Measurements from ENCODE around the gene PPP2R1B.

The PPP2R1B gene

GRCh38 chr11:111727431-111727830 is 38.8 kb downstream of the PPP2R1B start:
- Histone ChIP-seq H3K4ac (ENCODE audit: low read depth in 1 of 2, low read length in 2 of 2) (no peak overlapping the region), H2AK5ac (ENCODE audit: low read length, severe bottlenecking) (no peak overlapping the region), H3K36me3 (ENCODE audit: control insufficient read depth in 1 of 2, insufficient read depth in 2 of 2, low read depth in 1 of 2, low read length in 2 of 2) (peaks cover 49 to 56% of the 10 kb centered on the region in 2 experiments), H3K4me1 (ENCODE audit: control insufficient read depth, insufficient read depth, low read depth, low read length) (peaks cover 15% of the 10 kb centered on the region), H3K18ac (ENCODE audit: low read depth in 1 of 2, low read length in 2 of 2) (no peak overlapping the region), H2AFZ (ENCODE audit: low read depth, low read length) (no peak overlapping the region), H2BK12ac (ENCODE audit: low read length in 2 of 2) (no peak overlapping the region), H3K79me1 (replicated peaks; ENCODE audit: low read length, poor library complexity, severe bottlenecking) (peaks cover 19% of the 10 kb centered on the region), H3K9me3 (ENCODE audit: control insufficient read depth, low read length) (no peaks in the 10 kb centered on the region), H4K91ac (ENCODE audit: low read length) (no peak overlapping the region), H3K4me3 (ENCODE audit: insufficient read depth in 1 of 2, low read depth in 1 of 2, low read length in 2 of 2) (no peak overlapping the region), H3K4me2 (ENCODE audit: low read length, poor library complexity, severe bottlenecking) (no peak overlapping the region), H4K8ac (ENCODE audit: low read length) (no peak overlapping the region), H3K14ac (ENCODE audit: low read length in 2 of 2) (no peak overlapping the region), H3K27me3 (ENCODE audit: control insufficient read depth in 1 of 2, insufficient read depth in 1 of 2, low read length in 2 of 2) (no peaks in the 10 kb centered on the region), H2BK120ac (ENCODE audit: low read depth, low read length) (no peak overlapping the region), H3K9ac (ENCODE audit: low read length) (no peak overlapping the region), H2BK5ac (ENCODE audit: low read depth, low read length, poor library complexity, severe bottlenecking) (no peak overlapping the region), H3K23ac (ENCODE audit: low read length in 2 of 2) (no peak overlapping the region), H2BK15ac (ENCODE audit: low read depth, poor library complexity, severe bottlenecking) (no peak overlapping the region), H3K27ac (ENCODE audit: low read length, poor library complexity, severe bottlenecking) (no peak overlapping the region)
- DNase-seq, result no peak
- 95% methylated on average over 4 of the region's 7 CpGs for WGBS

- Histone ChIP-seq H3K14ac (ENCODE audit: low read length in 2 of 2) (no peak overlapping the region), H3K4me1 (ENCODE audit: control insufficient read depth, insufficient read depth, low read depth, low read length) (peaks cover 10% of the 10 kb centered on the region), H3K18ac (ENCODE audit: low read depth in 1 of 2, low read length in 2 of 2) (no peak overlapping the region), H3K36me3 (ENCODE audit: control insufficient read depth in 1 of 2, insufficient read depth in 2 of 2, low read depth in 1 of 2, low read length in 2 of 2) (peaks cover 55 to 68% of the 10 kb centered on the region in 2 experiments), H3K4me3 (ENCODE audit: insufficient read depth in 1 of 2, low read depth in 1 of 2, low read length in 2 of 2) (no peak overlapping the region), H3K27me3 (ENCODE audit: control insufficient read depth in 1 of 2, insufficient read depth in 1 of 2, low read length in 2 of 2) (no peaks in the 10 kb centered on the region), H3K4ac (ENCODE audit: low read depth in 1 of 2, low read length in 2 of 2) (no peak overlapping the region), H3K79me1 (replicated peaks; ENCODE audit: low read length, poor library complexity, severe bottlenecking) (peaks cover 21% of the 10 kb centered on the region), H4K91ac (ENCODE audit: low read length) (no peak overlapping the region), H3K23ac (ENCODE audit: low read length in 2 of 2) (no peak overlapping the region), H3K27ac (ENCODE audit: low read length, poor library complexity, severe bottlenecking) (no peak overlapping the region), H3K4me2 (ENCODE audit: low read length, poor library complexity, severe bottlenecking) (no peak overlapping the region), H2BK5ac (ENCODE audit: low read depth, low read length, poor library complexity, severe bottlenecking) (no peak overlapping the region), H2BK120ac (ENCODE audit: low read depth, low read length) (no peak overlapping the region), H2BK15ac (ENCODE audit: low read depth, poor library complexity, severe bottlenecking) (no peak overlapping the region), H4K8ac (ENCODE audit: low read length) (no peak overlapping the region), H3K9me3 (ENCODE audit: control insufficient read depth, low read length) (no peaks in the 10 kb centered on the region), H2AK5ac (ENCODE audit: low read length, severe bottlenecking) (no peak overlapping the region), H2AFZ (ENCODE audit: low read depth, low read length) (no peak overlapping the region), H2BK12ac (ENCODE audit: low read length in 2 of 2) (no peak overlapping the region), H3K9ac (ENCODE audit: low read length) (no peak overlapping the region)
- no peak for DNase-seq
- WGBS, result 100% methylated on average over 9 of the region's 9 CpGs
These were observed 39.9 kb downstream of the PPP2R1B start for GRCh38 chr11:111726301-111726713.

GRCh38 chr11:111725621-111726020 is 40.6 kb downstream of the PPP2R1B start:
- no peak for DNase-seq
- Histone ChIP-seq H3K23ac (ENCODE audit: low read length in 2 of 2) (no peak overlapping the region), H3K9ac (ENCODE audit: low read length) (no peak overlapping the region), H3K27me3 (ENCODE audit: control insufficient read depth in 1 of 2, insufficient read depth in 1 of 2, low read length in 2 of 2) (no peaks in the 10 kb centered on the region), H2BK15ac (ENCODE audit: low read depth, poor library complexity, severe bottlenecking) (no peak overlapping the region), H2AFZ (ENCODE audit: low read depth, low read length) (no peak overlapping the region), H3K4me3 (ENCODE audit: insufficient read depth in 1 of 2, low read depth in 1 of 2, low read length in 2 of 2) (no peak overlapping the region), H3K27ac (ENCODE audit: low read length, poor library complexity, severe bottlenecking) (no peak overlapping the region), H3K14ac (ENCODE audit: low read length in 2 of 2) (no peak overlapping the region), H2BK5ac (ENCODE audit: low read depth, low read length, poor library complexity, severe bottlenecking) (no peak overlapping the region), H2BK12ac (ENCODE audit: low read length in 2 of 2) (no peak overlapping the region), H2AK5ac (ENCODE audit: low read length, severe bottlenecking) (no peak overlapping the region), H2BK120ac (ENCODE audit: low read depth, low read length) (no peak overlapping the region), H4K8ac (ENCODE audit: low read length) (no peak overlapping the region), H3K4me1 (ENCODE audit: control insufficient read depth, insufficient read depth, low read depth, low read length) (peaks cover 5% of the 10 kb centered on the region), H4K91ac (ENCODE audit: low read length) (no peak overlapping the region), H3K36me3 (ENCODE audit: control insufficient read depth in 1 of 2, insufficient read depth in 2 of 2, low read depth in 1 of 2, low read length in 2 of 2) (peaks cover 56 to 74% of the 10 kb centered on the region in 2 experiments), H3K4me2 (ENCODE audit: low read length, poor library complexity, severe bottlenecking) (no peak overlapping the region), H3K18ac (ENCODE audit: low read depth in 1 of 2, low read length in 2 of 2) (no peak overlapping the region), H3K9me3 (ENCODE audit: control insufficient read depth, low read length) (no peaks in the 10 kb centered on the region), H3K79me1 (replicated peaks; ENCODE audit: low read length, poor library complexity, severe bottlenecking) (peaks cover 20% of the 10 kb centered on the region), H3K4ac (ENCODE audit: low read depth in 1 of 2, low read length in 2 of 2) (no peak overlapping the region)
- over 99% methylated on average over 9 of the region's 10 CpGs for WGBS

GRCh38 chr11:111724615-111725129 is 41.5 kb downstream of the PPP2R1B start:
- H3K23ac ChIP-seq (ENCODE audit: low read length in 2 of 2), result no peak overlapping the region
- H3K4me3 ChIP-seq (ENCODE audit: insufficient read depth in 1 of 2, low read depth in 1 of 2, low read length in 2 of 2), result no peak overlapping the region
- peaks cover 6% of the 10 kb centered on the region for H3K4me1 ChIP-seq (ENCODE audit: control insufficient read depth, insufficient read depth, low read depth, low read length)
- no peak overlapping the region for H2BK15ac ChIP-seq (ENCODE audit: low read depth, poor library complexity, severe bottlenecking)
- no peak overlapping the region for H3K4ac ChIP-seq (ENCODE audit: low read depth in 1 of 2, low read length in 2 of 2)
- H2BK120ac ChIP-seq (ENCODE audit: low read depth, low read length), result no peak overlapping the region
- H3K27ac ChIP-seq (ENCODE audit: low read length, poor library complexity, severe bottlenecking), result no peak overlapping the region
- no peaks in the 10 kb centered on the region for H3K27me3 ChIP-seq (ENCODE audit: control insufficient read depth in 1 of 2, insufficient read depth in 1 of 2, low read length in 2 of 2)
- peaks cover 22% of the 10 kb centered on the region for H3K79me1 ChIP-seq (replicated peaks; ENCODE audit: low read length, poor library complexity, severe bottlenecking)
- H3K4me2 ChIP-seq (ENCODE audit: low read length, poor library complexity, severe bottlenecking), result no peak overlapping the region
- DNase-seq, result no peak
- WGBS, result 98% methylated on average over 9 of the region's 11 CpGs
- no peak overlapping the region for H3K9ac ChIP-seq (ENCODE audit: low read length)
- no peak overlapping the region for H2BK12ac ChIP-seq (ENCODE audit: low read length in 2 of 2)
- H3K36me3 ChIP-seq (ENCODE audit: control insufficient read depth in 1 of 2, insufficient read depth in 2 of 2, low read depth in 1 of 2, low read length in 2 of 2), result peaks cover 63 to 84% of the 10 kb centered on the region in 2 experiments
- no peak overlapping the region for H2BK5ac ChIP-seq (ENCODE audit: low read depth, low read length, poor library complexity, severe bottlenecking)
- H4K8ac ChIP-seq (ENCODE audit: low read length), result no peak overlapping the region
- H3K14ac ChIP-seq (ENCODE audit: low read length in 2 of 2), result no peak overlapping the region
- no peak overlapping the region for H2AK5ac ChIP-seq (ENCODE audit: low read length, severe bottlenecking)
- H3K18ac ChIP-seq (ENCODE audit: low read depth in 1 of 2, low read length in 2 of 2), result no peak overlapping the region
- no peak overlapping the region for H4K91ac ChIP-seq (ENCODE audit: low read length)
- H3K9me3 ChIP-seq (ENCODE audit: control insufficient read depth, low read length), result no peaks in the 10 kb centered on the region
- no peak overlapping the region for H2AFZ ChIP-seq (ENCODE audit: low read depth, low read length)

Measured in mesenchymal stem cell (in vitro differentiated cells and primary cell).